ENCODE data around the gene VCAM1. TPM values are rescaled to one million over a fixed set of nuclear protein-coding genes. Genes with fewer than 3 reads are reported as not detected.

The VCAM1 gene
- total RNA-seq, 2 donors from 2014 or later = 3.5 to 7.4 TPM

DNA sequence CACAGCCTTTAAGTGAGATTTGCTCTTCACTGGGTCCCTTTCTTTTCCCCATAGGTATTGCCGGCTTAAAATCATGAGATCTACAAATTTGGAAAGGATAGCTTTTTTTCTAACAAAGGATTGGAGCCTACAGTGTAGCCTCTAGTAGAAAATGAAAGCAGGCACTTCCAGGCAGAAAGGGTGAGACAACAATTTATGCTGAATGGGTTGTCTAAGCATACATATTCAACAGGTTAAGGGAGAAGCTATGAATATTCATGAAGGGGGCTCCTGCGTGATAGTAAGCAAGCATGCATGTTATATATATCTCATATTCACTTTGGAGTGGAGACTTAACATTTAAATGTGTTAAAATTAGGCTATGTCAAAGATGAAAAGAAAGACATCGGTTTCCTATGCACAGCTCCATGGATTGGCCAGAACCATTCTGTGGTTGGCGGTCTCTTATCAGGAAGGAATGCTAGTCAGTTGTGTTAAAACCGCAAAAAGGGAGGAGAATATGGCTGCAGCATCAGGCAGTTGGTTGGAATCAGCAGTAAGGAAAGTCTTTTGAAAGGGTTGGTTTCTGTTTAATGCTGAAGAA lies 66.0 kb downstream of the VCAM1 start:
- no peaks in the 10 kb centered on the region for H3K4me1 ChIP-seq
- DNase-seq = no peak
- no peak overlapping the region for H3K4me3 ChIP-seq
- TF ChIP-seq, protein P1, sequence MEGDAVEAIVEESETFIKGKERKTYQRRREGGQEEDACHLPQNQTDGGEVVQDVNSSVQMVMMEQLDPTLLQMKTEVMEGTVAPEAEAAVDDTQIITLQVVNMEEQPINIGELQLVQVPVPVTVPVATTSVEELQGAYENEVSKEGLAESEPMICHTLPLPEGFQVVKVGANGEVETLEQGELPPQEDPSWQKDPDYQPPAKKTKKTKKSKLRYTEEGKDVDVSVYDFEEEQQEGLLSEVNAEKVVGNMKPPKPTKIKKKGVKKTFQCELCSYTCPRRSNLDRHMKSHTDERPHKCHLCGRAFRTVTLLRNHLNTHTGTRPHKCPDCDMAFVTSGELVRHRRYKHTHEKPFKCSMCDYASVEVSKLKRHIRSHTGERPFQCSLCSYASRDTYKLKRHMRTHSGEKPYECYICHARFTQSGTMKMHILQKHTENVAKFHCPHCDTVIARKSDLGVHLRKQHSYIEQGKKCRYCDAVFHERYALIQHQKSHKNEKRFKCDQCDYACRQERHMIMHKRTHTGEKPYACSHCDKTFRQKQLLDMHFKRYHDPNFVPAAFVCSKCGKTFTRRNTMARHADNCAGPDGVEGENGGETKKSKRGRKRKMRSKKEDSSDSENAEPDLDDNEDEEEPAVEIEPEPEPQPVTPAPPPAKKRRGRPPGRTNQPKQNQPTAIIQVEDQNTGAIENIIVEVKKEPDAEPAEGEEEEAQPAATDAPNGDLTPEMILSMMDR (IDR thresholded peaks at IDR 0.05) = no peak
- H3K27ac ChIP-seq = no peak overlapping the region
- intact Hi-C loops (cut with DNase I) = no loop called here
- H3K36me3 ChIP-seq = no peaks in the 10 kb centered on the region
- no peaks in the 10 kb centered on the region for H3K9me3 ChIP-seq
- H3K27me3 ChIP-seq = no peaks in the 10 kb centered on the region
- no peak overlapping the region for H3K9ac ChIP-seq (ENCODE audit: low read depth in 2 of 2, low read length in 2 of 2)

- H3K27ac ChIP-seq = no peak overlapping the region
- intact Hi-C loops (cut with DNase I) = no loop called here
- TF ChIP-seq, protein P1 (IDR thresholded peaks at IDR 0.05) = no peak
- no peaks in the 10 kb centered on the region for H3K9me3 ChIP-seq
- no peak for DNase-seq
- no peaks in the 10 kb centered on the region for H3K4me1 ChIP-seq
- H3K9ac ChIP-seq (ENCODE audit: low read depth in 2 of 2, low read length in 2 of 2) = no peak overlapping the region
- H3K36me3 ChIP-seq = no peaks in the 10 kb centered on the region
- no peaks in the 10 kb centered on the region for H3K27me3 ChIP-seq
- no peak overlapping the region for H3K4me3 ChIP-seq
Measured at GRCh38 chr1:100786870-100787269, 67.3 kb downstream of the VCAM1 start.

Other genes with a start within 250 kb of the VCAM1 start
- under 1 TPM in 1 of 2 donors, not detected in 1; 0.19 TPM for gene GPR88, start 181.6 kb upstream of the VCAM1 start, total RNA-seq
- gene EXTL2, start 175.1 kb downstream of the VCAM1 start, total RNA-seq = 1 to 10 TPM; 4.8 to 7.2 TPM
- 10 to 100 TPM; 32.8 to 39.2 TPM for gene SLC30A7, start 176.3 kb downstream of the VCAM1 start, total RNA-seq

Measured in colonic mucosa (tissue), 4 donors.